HG02938 (cell line): ENCODE results near the gene CTPS1.

Experiments
- ATAC-seq: cut with Tn5 transposase; IDR thresholded peaks from one replicate; pipeline ENCODE4 v1.9.1; 2021; ENCODE audit warnings: mild to moderate bottlenecking, moderate library complexity; ENCODE audit not compliant: unreplicated experiment

The CTPS1 gene

GRCh38 chr1:40979241-40980067 is at the start of gene CTPS1:
Gene CTPS1, plus strand, starts transcription at chr1:40979696. Its CDS starts 3,595 bp downstream, at chr1:40983291.
- peak; percentile 77 for ATAC-seq

GRCh38 chr1:40930174-40930964 is 49.1 kb upstream of the CTPS1 start:
- no peak for ATAC-seq

GRCh38 chr1:40931601-40932000 is 47.9 kb upstream of the CTPS1 start:
- ATAC-seq = no peak

GRCh38 chr1:40932006-40932405 is 47.5 kb upstream of the CTPS1 start:
- no peak for ATAC-seq

- no peak for ATAC-seq
Observed at GRCh38 chr1:40936931-40937339, 42.6 kb upstream of the CTPS1 start.

GRCh38 chr1:40938393-40938792 is 41.1 kb upstream of the CTPS1 start:
- no peak for ATAC-seq

GRCh38 chr1:40939320-40940059 is 40.0 kb upstream of the CTPS1 start:
- ATAC-seq = no peak

- no peak for ATAC-seq
Observed at GRCh38 chr1:40944326-40944725, 35.2 kb upstream of the CTPS1 start.

GRCh38 chr1:40944841-40945430 is 34.6 kb upstream of the CTPS1 start:
- ATAC-seq = no peak

- ATAC-seq = no peak
Observed at GRCh38 chr1:40945491-40945973, 34.0 kb upstream of the CTPS1 start.

GRCh38 chr1:40948741-40949443 is 30.6 kb upstream of the CTPS1 start:
- no peak for ATAC-seq

- no peak for ATAC-seq
Observed at GRCh38 chr1:40949563-40949962, 29.9 kb upstream of the CTPS1 start.

- ATAC-seq = no peak
Observed at GRCh38 chr1:40951943-40952743, 27.4 kb upstream of the CTPS1 start.

GRCh38 chr1:40952744-40953315 is 26.7 kb upstream of the CTPS1 start:
- ATAC-seq = no peak

GRCh38 chr1:40954626-40955025 is 24.9 kb upstream of the CTPS1 start:
- no peak for ATAC-seq

- no peak for ATAC-seq
Observed at GRCh38 chr1:40955266-40955665, 24.2 kb upstream of the CTPS1 start.

GRCh38 chr1:40956407-40956806 is 23.1 kb upstream of the CTPS1 start:
- no peak for ATAC-seq

GRCh38 chr1:40958210-40958609 is 21.3 kb upstream of the CTPS1 start:
- no peak for ATAC-seq

- no peak for ATAC-seq
Observed at GRCh38 chr1:40965531-40965930, 14.0 kb upstream of the CTPS1 start.
